ENCODE data around the gene TBC1D16.
"Not testable (repeated sequence)": the region's sequence is repeated elsewhere in the genome, so short reads cannot be mapped to it uniquely, and the experiment has no call there.

The TBC1D16 gene

DNA sequence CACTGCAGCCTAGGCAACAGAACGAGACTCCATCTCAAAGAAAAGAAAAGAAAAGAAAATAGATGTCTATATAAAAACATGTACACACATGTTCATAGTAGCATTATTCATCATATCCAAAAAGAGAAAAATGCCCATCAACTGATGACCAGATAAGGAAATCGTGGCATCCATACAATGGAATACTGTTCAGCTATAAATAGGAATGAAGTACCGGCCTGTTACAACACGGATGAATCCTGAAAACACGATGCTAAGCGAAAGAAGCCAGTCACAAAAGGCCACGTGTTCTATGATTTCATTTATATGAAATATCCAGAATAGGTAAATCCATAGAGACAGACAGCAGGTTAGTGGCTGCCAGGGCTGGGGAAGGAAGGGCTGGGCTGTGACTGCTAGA is 65.8 kb downstream of the TBC1D16 start:
- no peak for DNase-seq

GRCh38 chr17:79968116-79968515 is 67.6 kb downstream of the TBC1D16 start:
- DNase-seq: no peak

DNA sequence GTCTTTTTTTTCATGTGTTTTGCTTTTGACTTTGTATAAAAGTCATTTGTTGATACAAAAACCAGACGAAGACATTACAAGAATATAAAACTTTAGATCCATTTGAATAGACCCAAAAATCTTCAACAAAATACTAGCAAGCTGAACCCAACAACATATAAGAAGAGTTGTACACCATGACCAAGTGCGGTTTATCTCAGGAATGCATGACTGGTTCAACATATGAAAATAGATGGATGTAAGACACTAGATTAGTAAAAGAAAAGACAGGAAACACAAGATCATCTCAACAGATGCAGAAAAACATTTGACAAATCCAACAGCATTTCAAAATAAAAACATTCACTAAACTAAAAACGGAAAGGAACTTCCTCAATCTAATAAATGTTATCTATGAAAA is 69.0 kb downstream of the TBC1D16 start:
- DNase-seq: no peak

- DNase-seq: no peak
These were observed 69.9 kb downstream of the TBC1D16 start for GRCh38 chr17:79965806-79966205.

DNA sequence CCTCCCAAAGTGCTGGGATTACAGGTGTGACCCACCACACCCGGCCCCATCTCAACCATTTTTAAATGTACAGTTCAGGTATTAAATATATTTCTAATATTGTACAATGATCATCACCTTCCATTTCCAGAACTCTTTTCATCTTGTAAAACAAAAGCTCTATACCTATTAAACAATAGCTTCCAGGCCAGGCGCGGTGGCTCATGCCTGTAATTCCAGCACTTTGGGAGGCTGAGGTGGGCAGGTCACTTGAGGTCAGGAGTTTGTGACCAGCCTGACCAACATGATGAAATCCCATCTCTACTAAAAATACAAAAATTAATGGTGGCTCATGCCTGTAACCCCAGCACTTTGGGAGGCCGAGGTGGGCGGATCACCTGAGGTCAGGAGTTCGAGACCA is 73.2 kb downstream of the TBC1D16 start:
- not testable (repeated sequence) for DNase-seq

DNA sequence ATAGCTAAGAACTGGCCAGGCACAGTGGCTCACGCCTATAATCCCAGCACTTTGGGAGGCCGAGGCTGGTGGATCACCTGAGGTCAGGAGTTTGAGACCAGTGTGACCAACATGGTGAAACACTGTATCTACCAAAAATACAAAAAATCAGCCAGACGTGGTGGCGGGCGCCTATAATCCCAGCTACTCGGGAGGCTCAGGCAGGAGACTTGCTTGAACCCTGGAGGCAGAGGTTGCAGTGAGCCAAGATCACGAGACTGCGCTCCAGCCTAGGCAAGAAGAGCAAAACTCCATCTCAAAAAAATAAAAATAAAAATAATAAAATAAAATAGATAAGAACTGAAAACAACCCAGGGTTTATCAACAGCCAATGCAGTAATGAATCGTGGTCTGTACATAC is 74.1 kb downstream of the TBC1D16 start:
- DNase-seq: not testable (repeated sequence)

GRCh38 chr17:79960788-79961522 is 74.7 kb downstream of the TBC1D16 start:
- DNase-seq: no peak

GRCh38 chr17:79959042-79959441 is 76.6 kb downstream of the TBC1D16 start:
- no peak for DNase-seq

DNA sequence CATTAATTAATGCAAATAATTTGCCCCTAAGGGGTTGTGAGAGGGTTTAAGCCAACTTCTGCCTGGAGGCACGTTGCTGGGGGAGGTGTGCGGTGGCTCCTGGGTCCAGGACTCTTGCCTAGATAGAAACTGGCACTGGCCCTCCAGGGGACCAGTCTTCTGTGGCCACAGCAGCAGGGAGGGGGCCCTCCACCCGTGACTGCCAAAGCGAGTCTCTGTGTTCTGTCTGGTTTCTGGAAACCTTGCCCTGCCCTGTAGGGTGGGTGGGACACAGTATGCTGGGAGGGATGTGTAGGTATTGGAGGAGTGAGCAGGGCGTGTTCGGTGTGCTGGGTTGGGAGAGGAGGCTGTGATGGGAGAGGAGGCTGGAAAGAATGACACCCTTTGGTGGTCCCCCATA is 78.8 kb downstream of the TBC1D16 start:
- DNase-seq: no peak

DNA sequence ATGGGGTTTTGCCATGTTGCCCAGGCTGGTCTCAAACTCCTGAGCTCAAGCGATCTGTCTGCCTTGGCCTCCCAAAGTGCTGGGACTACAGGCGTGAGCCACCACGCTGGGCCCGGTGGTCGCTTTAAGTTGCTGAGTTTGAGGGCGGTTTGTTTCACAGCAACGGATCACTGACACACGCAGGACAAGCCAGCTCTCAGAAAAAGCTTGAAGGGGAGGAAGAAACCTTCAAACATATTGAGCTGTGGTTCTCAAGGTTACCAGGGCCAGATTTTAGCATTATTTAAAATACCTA is 79.3 kb downstream of the TBC1D16 start:
- DNase-seq: not testable (repeated sequence)

DNA sequence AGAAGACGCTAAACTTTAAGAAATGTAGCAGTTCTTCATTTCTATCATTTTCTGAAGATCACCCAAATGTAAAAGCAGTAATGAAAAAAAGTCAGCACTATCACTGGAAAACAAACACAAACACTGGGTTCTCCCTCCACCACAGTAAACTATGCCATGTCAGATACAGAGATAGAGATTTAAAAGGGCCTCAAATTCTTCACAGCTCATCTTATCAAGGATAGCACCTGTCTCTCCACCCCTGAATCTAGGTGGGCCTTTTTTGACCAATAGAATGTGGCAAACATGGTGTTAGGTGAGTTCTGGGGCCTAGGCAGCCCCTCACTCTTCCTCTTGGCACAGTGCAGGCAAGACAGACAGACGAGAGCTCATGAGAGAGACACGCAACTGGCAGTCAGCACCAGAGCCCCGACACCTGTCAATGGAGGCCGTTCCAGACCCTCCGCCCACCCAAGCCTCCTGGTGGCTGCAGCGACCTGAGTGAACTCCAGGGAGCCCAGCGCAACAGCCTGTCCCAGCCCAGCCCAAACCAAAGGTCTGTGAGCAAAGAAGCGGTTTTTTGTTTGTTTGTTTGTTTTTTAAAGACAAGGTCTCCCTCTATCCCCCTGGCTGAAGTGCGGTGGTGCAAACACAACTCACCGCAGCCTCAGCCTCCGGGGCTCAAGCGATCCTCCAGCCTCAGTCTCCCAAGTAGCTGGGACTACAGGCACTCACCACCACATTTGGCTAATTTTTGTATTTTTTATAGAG is 79.8 kb downstream of the TBC1D16 start:
- no peak for DNase-seq

GRCh38 chr17:79955167-79955549 is 80.5 kb downstream of the TBC1D16 start:
- no peak for DNase-seq

DNA sequence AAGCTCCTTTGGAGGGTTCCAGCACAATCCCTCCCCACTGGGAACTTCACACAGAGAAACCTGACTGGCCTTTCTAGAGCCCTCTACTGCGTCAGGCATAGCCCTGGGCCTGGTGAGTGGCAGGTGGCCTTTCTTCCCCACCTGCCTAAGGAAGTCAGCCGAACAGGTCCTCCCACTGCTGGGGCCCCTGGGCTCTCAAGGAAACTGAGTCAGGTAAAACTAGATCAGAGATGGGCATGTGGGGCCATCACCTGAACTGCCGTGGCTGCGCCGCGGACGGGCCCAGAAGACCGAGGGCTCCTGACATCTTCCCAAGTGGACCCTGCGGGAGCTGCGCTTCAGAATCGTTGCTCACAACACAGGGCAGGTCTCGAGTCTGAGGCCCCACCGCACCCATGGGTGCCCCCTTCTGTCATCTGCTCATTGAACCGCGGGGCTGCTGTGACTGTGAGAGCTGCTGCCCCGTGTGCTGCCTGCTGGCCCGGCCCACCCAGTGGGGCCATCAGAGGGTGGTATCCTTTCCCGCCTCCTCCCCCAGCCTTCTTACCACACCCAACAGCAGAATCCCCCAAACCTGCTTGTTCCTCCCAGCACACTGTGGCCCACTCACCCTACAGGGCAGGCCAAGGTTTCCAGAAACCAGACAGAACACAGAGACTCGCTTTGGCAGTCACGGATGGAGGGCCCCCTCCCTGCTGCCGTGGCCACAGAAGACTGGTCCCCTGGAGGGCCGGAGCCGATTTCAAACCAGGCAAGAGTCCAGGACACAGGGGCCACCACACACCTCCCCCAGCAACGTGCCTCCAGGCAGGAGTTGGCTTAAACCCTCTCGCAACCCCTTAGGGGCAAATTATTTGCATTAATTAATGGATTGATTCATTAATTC is 81.1 kb downstream of the TBC1D16 start:
- DNase-seq: peak; percentile 22

- no peak for DNase-seq
These were observed 82.3 kb downstream of the TBC1D16 start for GRCh38 chr17:79953335-79953734.

GRCh38 chr17:79952901-79953300 is 82.8 kb downstream of the TBC1D16 start:
- DNase-seq: no peak

GRCh38 chr17:79952265-79952877 is 83.3 kb downstream of the TBC1D16 start:
- DNase-seq: no peak

DNA sequence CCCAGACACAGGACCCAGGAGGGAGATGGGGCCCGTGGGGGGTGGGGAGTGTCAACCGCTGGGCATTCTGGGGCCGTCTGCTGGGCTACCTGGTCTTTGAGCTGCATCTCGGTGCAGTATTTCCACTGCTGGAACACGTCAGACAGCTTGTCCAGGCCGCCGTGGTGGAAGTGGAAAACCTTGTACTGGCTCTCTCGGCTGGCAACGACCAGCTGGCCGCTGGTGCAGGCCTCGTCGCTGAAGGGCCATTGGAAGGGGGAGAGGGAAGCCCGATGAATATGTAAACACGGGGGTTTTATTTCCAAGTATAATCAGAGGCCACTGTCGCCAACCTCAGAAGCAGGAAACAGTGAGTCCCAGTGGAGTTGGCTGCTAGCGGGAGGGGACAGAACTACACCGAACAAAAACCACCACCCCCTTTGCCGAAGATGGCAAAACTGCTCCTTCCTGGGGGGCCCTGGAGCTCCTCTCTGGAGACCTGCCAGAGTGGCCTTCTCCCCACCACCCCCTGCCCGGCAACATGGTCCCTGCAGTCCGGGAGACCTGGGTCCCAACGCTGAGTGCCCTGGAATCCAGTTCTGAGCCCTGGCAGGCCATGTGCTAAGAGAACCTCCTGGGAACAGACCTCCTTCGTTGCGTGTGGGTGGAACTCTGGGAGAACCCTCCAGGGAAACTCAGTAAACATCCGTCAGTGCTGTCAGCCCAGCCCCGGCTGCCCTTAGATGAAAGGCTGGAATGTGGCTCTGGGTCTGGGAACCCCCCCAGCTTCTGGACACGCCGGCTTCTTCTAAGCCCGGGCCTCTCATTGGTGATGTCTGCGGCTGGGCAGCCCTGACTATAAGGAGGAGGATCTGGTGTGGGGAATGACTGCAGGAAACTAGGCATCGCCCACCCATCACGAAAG is 84.1 kb downstream of the TBC1D16 start:
- DNase-seq: no peak

GRCh38 chr17:79950751-79951150 is 84.9 kb downstream of the TBC1D16 start:
- no peak for DNase-seq

DNA sequence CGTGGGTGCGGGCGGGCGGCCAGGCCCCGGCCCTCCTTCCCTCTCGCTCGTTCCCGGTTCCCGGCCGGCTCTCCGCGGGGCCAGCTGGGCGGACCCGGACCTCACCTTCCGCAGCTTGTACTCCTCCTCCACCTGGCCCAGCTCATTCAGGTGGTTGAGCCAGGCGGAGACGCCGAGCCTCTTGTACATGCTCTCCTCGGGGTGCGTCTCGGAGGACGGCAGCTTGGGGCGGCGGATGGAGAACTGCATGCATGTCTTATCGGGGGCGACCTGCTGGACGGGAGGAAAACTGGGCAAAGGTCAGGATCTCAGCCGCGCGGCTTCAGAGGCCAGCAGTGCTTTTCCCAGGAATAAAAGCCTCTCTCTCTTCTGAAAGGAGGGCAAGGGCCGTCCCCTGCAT is 85.4 kb downstream of the TBC1D16 start:
- no peak for DNase-seq

DNA sequence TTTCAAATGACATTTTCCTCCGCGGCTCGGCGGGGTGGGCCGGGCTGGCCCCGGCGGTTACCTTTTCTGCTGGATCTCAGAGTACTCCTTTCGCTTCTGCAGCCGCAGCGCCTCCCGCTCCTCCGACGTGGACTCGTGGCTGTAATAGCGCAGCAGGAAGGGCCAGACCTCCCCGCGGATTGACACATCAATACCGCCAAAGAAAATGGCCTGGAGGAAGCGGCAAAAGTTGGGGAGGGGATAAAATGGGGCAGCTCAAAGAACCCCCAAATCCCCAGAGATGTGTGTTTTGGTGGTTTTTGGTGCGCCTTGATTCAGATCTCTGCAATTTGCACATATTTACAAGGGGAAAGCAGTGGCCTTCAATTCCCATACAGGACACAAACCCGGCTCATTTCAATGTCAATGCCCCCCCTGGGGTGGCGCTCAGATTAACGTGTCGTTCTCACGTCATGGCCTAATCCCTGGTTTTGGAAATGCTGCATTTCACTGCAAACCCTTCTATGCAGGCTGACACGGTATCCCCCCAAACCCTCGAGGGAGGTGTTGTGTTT is 85.9 kb downstream of the TBC1D16 start:
- DNase-seq: no peak

DNA sequence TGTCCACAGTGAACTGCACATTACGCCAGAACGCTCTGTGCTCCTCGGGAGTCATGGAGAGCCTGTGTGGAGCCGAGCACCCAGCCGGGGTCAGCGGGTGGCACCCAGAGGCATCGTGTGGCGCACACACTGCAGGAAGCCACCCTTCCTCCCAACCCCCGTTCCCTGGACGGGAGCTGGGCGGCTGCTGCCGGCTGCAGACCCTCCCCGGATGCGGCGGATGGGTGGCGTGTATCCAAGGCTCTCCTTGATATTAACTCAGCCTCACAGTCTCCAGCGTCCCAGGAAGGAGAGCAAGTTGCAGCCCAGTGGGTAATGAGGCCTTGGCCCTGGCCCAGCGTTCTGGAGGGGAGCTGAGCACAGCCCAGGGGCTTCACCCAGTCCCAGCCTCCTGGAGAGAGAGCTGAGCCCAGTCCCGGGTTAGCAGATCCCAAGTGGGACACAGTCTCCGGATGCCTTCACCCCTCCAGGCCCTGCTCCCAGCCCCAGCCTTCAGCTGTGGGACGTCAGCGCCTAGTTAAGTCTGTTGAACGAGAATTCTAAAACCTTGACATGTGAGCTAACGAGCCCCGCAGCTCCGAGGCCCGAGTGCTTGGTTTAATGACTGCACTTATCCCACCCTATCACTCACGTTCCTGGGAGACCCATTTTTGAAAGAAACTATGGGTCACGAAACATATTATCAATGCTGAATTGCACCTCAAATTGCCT is 86.6 kb downstream of the TBC1D16 start:
- DNase-seq: no peak
